Measurements from ENCODE around the gene HAP1.

Gene HAP1

DNA sequence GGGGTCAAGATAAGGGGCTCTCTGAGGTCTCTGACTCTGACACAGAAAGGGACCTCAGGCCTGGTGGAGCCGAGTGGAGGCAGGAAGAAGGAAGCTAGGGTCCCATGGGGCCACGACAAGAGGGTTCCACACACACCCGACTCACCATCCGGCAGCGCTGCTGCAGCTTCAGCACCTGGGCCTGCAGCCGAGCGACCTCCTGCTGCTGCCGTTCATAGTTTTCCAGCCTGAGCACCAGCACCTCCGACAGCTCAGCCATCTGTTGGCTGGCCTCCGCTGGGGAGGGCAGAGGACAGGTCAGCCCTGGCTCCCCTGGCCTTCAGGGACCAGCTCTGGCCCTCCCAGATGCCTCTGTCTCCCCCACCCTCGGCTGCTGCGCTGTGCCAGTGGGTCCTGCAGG lies 6.4 kb downstream of the HAP1 start (continued):
- TF ChIP-seq, protein P1, sequence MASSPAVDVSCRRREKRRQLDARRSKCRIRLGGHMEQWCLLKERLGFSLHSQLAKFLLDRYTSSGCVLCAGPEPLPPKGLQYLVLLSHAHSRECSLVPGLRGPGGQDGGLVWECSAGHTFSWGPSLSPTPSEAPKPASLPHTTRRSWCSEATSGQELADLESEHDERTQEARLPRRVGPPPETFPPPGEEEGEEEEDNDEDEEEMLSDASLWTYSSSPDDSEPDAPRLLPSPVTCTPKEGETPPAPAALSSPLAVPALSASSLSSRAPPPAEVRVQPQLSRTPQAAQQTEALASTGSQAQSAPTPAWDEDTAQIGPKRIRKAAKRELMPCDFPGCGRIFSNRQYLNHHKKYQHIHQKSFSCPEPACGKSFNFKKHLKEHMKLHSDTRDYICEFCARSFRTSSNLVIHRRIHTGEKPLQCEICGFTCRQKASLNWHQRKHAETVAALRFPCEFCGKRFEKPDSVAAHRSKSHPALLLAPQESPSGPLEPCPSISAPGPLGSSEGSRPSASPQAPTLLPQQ (tag by site-specific recombination; IDR thresholded peaks at IDR 0.05), result no peak
- no peak for TF ChIP-seq ZNF629 (tag by site-specific recombination; IDR thresholded peaks at IDR 0.05)

DNA sequence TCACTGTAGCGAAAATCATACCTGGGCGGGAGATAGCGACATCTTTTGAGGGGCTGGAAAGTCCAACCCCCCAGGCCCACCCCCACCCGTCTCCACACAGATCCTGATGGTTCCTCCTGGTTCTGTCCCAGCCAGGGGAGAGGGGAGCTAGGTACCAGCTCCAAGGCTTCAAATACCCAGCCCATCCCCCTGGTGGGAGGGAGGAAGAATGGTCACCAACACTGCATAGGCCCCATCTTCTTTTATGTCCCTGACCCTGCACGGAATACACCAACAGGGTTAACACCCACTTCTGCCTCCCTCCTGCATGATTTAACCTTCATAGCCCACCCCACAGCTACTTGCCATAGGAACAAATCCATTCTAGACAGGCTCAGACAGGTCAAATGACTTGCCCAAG lies 9.3 kb downstream of the HAP1 start:
- TF ChIP-seq ZNF175 (tag by site-specific recombination; IDR thresholded peaks at IDR 0.05) (no peak), ZNF157 (tag by site-specific recombination; IDR thresholded peaks at IDR 0.05) (no peak), ZNF184 (tag by site-specific recombination; IDR thresholded peaks at IDR 0.05) (no peak), ZBTB8A (tag by site-specific recombination; IDR thresholded peaks at IDR 0.05) (no peak), ZNF433 (tag by site-specific recombination; IDR thresholded peaks at IDR 0.05; ENCODE audit: low read depth) (no peak), SP7 (tag by site-specific recombination; IDR thresholded peaks at IDR 0.05) (no peak), GLIS1 (tag by site-specific recombination; IDR thresholded peaks at IDR 0.05) (no peak), ZBTB17 (tag by site-specific recombination; IDR thresholded peaks at IDR 0.05) (no peak), ZNF473 (tag by site-specific recombination; IDR thresholded peaks at IDR 0.05) (no peak), ZBTB21 (tag by site-specific recombination; IDR thresholded peaks at IDR 0.05) (no peak)
- TF ChIP-seq, protein P2, sequence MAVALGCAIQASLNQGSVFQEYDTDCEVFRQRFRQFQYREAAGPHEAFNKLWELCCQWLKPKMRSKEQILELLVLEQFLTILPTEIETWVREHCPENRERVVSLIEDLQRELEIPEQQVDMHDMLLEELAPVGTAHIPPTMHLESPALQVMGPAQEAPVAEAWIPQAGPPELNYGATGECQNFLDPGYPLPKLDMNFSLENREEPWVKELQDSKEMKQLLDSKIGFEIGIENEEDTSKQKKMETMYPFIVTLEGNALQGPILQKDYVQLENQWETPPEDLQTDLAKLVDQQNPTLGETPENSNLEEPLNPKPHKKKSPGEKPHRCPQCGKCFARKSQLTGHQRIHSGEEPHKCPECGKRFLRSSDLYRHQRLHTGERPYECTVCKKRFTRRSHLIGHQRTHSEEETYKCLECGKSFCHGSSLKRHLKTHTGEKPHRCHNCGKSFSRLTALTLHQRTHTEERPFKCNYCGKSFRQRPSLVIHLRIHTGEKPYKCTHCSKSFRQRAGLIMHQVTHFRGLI (tag by site-specific recombination; IDR thresholded peaks at IDR 0.05), result no peak
- TF ChIP-seq, protein P3, sequence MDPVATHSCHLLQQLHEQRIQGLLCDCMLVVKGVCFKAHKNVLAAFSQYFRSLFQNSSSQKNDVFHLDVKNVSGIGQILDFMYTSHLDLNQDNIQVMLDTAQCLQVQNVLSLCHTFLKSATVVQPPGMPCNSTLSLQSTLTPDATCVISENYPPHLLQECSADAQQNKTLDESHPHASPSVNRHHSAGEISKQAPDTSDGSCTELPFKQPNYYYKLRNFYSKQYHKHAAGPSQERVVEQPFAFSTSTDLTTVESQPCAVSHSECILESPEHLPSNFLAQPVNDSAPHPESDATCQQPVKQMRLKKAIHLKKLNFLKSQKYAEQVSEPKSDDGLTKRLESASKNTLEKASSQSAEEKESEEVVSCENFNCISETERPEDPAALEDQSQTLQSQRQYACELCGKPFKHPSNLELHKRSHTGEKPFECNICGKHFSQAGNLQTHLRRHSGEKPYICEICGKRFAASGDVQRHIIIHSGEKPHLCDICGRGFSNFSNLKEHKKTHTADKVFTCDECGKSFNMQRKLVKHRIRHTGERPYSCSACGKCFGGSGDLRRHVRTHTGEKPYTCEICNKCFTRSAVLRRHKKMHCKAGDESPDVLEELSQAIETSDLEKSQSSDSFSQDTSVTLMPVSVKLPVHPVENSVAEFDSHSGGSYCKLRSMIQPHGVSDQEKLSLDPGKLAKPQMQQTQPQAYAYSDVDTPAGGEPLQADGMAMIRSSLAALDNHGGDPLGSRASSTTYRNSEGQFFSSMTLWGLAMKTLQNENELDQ (tag by site-specific recombination; IDR thresholded peaks at IDR 0.05; ENCODE audit: low read depth), result no peak
- POLR2A ChIA-PET, result interaction anchor here (1.5 to 4.9 kb wide), 3 partner anchors 9 to 36 kb away, joined by 8 to 28 read pairs (median 21); partner anchors contain the start of genes EIF1 and HAP1

DNA sequence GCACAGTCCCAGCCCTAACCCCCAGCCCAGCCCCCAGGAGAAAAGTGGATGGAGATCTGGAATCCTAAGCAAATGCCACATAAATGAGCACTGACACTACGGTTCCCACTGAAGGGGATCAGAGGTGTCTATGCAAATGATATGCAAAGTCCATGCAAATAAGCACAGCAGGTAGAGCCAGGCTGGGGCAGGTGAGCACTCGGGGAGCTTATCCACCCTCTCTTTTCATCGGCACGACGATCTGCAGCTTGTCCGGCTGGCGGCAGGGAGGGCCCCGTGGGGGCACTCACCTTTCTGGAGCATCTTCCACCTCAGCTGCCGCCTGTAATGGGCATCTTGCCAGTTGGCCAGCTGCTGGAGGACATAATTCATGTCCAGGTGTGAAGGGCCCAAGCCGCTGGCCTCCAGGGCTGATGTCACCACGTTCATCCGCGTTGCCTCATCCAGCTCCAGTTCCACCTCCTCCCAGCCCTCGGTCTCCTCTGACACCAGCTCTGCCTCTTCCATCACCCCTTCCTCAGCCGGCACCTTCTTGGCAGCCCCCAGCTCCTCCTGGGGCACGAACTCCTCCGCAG lies 9.9 kb downstream of the HAP1 start:
- POLR2A ChIA-PET, result interaction anchor here (0.6 to 4.9 kb wide), 5 partner anchors 10 to 1259 kb away, joined by 4 to 28 read pairs (median 9); partner anchors contain the start of genes EIF1 and HAP1
- Histone ChIP-seq H3K4me1 (ENCODE audit: control insufficient read depth, insufficient read depth, low read length) (no peaks in the 10 kb centered on the region), H3K4me3 (ENCODE audit: low read depth, low read length) (no peak overlapping the region), H3K9me3 (ENCODE audit: control insufficient read depth, insufficient read depth, low read depth, low read length) (no peaks in the 10 kb centered on the region), H3K36me3 (ENCODE audit: control insufficient read depth in 2 of 2, insufficient read depth in 1 of 2, low read length in 2 of 2) (no peaks in the 10 kb centered on the region), H3K27ac (ENCODE audit: extremely low read depth, low read depth, low read length) (no peak overlapping the region)
- TF ChIP-seq, protein P2 (tag by site-specific recombination; IDR thresholded peaks at IDR 0.05), result no peak
- TF ChIP-seq, protein P4, sequence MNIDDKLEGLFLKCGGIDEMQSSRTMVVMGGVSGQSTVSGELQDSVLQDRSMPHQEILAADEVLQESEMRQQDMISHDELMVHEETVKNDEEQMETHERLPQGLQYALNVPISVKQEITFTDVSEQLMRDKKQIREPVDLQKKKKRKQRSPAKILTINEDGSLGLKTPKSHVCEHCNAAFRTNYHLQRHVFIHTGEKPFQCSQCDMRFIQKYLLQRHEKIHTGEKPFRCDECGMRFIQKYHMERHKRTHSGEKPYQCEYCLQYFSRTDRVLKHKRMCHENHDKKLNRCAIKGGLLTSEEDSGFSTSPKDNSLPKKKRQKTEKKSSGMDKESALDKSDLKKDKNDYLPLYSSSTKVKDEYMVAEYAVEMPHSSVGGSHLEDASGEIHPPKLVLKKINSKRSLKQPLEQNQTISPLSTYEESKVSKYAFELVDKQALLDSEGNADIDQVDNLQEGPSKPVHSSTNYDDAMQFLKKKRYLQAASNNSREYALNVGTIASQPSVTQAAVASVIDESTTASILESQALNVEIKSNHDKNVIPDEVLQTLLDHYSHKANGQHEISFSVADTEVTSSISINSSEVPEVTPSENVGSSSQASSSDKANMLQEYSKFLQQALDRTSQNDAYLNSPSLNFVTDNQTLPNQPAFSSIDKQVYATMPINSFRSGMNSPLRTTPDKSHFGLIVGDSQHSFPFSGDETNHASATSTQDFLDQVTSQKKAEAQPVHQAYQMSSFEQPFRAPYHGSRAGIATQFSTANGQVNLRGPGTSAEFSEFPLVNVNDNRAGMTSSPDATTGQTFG (tag by site-specific recombination; IDR thresholded peaks at IDR 0.05; ENCODE audit: borderline replicate concordance), result no peak
- 0 out of 2 replicates have a peak, but pooled peaks have one; percentile 5 for TF ChIP-seq ZNF341 (tag by site-specific recombination; IDR thresholded peaks at IDR 0.05; ENCODE audit: low read depth)
- CTCF ChIA-PET, result interaction anchor here (0.5 to 1.4 kb wide), 4 partner anchors 29 to 331 kb away, joined by 3 to 5 read pairs (median 4); no protein-coding TSS in a partner anchor

More for the DNA sequence above, 9.3 kb downstream of the HAP1 start:
- no peaks in the 10 kb centered on the region for H3K9me3 ChIP-seq (ENCODE audit: control insufficient read depth, insufficient read depth, low read depth, low read length)
- no peak overlapping the region for H3K4me3 ChIP-seq (ENCODE audit: low read depth, low read length)
- no peaks in the 10 kb centered on the region for H3K36me3 ChIP-seq (ENCODE audit: control insufficient read depth in 2 of 2, insufficient read depth in 1 of 2, low read length in 2 of 2)
- no peaks in the 10 kb centered on the region for H3K4me1 ChIP-seq (ENCODE audit: control insufficient read depth, insufficient read depth, low read length)
- CTCF ChIA-PET, result interaction anchor here (0.5 to 1.4 kb wide), 5 partner anchors 29 to 480 kb away, joined by 3 to 5 read pairs (median 3); no protein-coding TSS in a partner anchor
- no peak overlapping the region for H3K27ac ChIP-seq (ENCODE audit: extremely low read depth, low read depth, low read length)

Data from HEK293 (cell line).